PFSK-1 (cell line): ENCODE measurements around the gene POSTN. TPM values are rescaled to one million over a fixed set of nuclear protein-coding genes. Genes with fewer than 3 reads are reported as not detected.

Experiments used
- FOXP2 ChIP-seq: optimal IDR thresholded peaks from 2 replicates; pipeline ENCODE3; 2011; ENCODE audit warnings: borderline replicate concordance, control low read depth, inconsistent platforms; ENCODE audit not compliant: insufficient read depth; ENCODE audit errors: extremely low read length, extremely low read depth
- POLR2AphosphoS5 ChIP-seq: IDR thresholded peaks from 2 replicates; pipeline ENCODE4 v1.6.1; 2012; ENCODE audit warnings: low read depth, mild to moderate bottlenecking, control low read depth, low read length, moderate library complexity
- REST ChIP-seq, 2 experiments: IDR thresholded peaks; 2 replicates each; pipeline versions ENCODE4 v1.6.1 to v1.8.0; 2011 to 2012; ENCODE audit warnings: low read depth in 2 of 2, low read length in 2 of 2, control low read depth in 1 of 2, inconsistent platforms in 1 of 2, mild to moderate bottlenecking in 1 of 2, moderate library complexity in 1 of 2; ENCODE audit not compliant: insufficient read depth in 1 of 2
- SIN3A ChIP-seq: IDR thresholded peaks from 2 replicates; pipeline ENCODE4 v1.6.1; 2012; ENCODE audit warnings: mild to moderate bottlenecking, low read length, moderate library complexity, borderline replicate concordance; ENCODE audit not compliant: insufficient read depth
- TAF1 ChIP-seq: IDR thresholded peaks from 2 replicates; pipeline ENCODE4 v1.6.1; 2012; ENCODE audit warnings: low read length, control low read depth, borderline replicate concordance; ENCODE audit not compliant: insufficient read depth
- polyA plus RNA-seq: library from polyadenylated mRNA; unstranded; fragments of >200 nt; gene quantifications from one replicate; pipeline ENCODE4 v1.2.1, GENCODE V29; 2012; ENCODE audit warnings: low read depth, missing spikeins; ENCODE audit not compliant: insufficient read length

POSTN gene
- 17.3 TPM for polyA plus RNA-seq

- peak; percentile 38; the same call in 1 of the 2 replicates for TF ChIP-seq POLR2AphosphoS5
- no peak for TF ChIP-seq REST (IDR thresholded peaks at IDR 0.05; ENCODE audit: insufficient read depth in 1 of 2, low read depth in 2 of 2, low read length in 2 of 2)
These were observed at the start of gene POSTN for GRCh38 chr13:37598597-37598996. TSS of gene POSTN (minus strand) at chr13:37598768. CDS start at chr13:37598726, 42 bp downstream.

GRCh38 chr13:37647031-37647650 is 48.6 kb upstream of the POSTN start:
- no peak for TF ChIP-seq SIN3A

- TF ChIP-seq FOXP2 (no peak), REST (IDR thresholded peaks at IDR 0.05; ENCODE audit: insufficient read depth in 1 of 2, low read depth in 2 of 2, low read length in 2 of 2) (no peak), TAF1 (no peak), POLR2AphosphoS5 (no peak), SIN3A (no peak)
These were observed 48.0 kb upstream of the POSTN start for GRCh38 chr13:37646531-37646930.

- no peak for TF ChIP-seq SIN3A
These were observed 46.7 kb upstream of the POSTN start for GRCh38 chr13:37645181-37645740.

- TF ChIP-seq SIN3A (no peak), TAF1 (no peak), POLR2AphosphoS5 (no peak), FOXP2 (no peak), REST (IDR thresholded peaks at IDR 0.05; ENCODE audit: insufficient read depth in 1 of 2, low read depth in 2 of 2, low read length in 2 of 2) (no peak)
These were observed 42.8 kb upstream of the POSTN start for GRCh38 chr13:37641391-37641790.

- TF ChIP-seq REST (IDR thresholded peaks at IDR 0.05; ENCODE audit: insufficient read depth in 1 of 2, low read depth in 2 of 2, low read length in 2 of 2) = no peak
- no peak for TF ChIP-seq POLR2AphosphoS5
- TF ChIP-seq TAF1 = no peak
- TF ChIP-seq SIN3A = no peak
- TF ChIP-seq FOXP2 = no peak
These were observed 41.9 kb upstream of the POSTN start for GRCh38 chr13:37640499-37640898.
